Forelimb muscle (tissue), 1 donor: Measurements from ENCODE around the gene IL25. TPM values are rescaled to one million over a fixed set of nuclear protein-coding genes. Genes with fewer than 3 reads are reported as not detected.
"Not testable (repeated sequence)": the region's sequence is repeated elsewhere in the genome, so short reads cannot be mapped to it uniquely, and the experiment has no call there.

Experiments used
- DNase-seq: peaks from one replicate; pipeline ENCODE4 v3.0.0-alpha.2; 2013; ENCODE audit warnings: low read depth
- polyA plus RNA-seq: library from polyadenylated mRNA; unstranded; fragments of 120-200 nt; gene quantifications from one replicate; pipeline ENCODE4 v1.2.1, GENCODE V29; 2013; ENCODE audit not compliant: insufficient read length

IL25 gene
- not detected for polyA plus RNA-seq

DNA sequence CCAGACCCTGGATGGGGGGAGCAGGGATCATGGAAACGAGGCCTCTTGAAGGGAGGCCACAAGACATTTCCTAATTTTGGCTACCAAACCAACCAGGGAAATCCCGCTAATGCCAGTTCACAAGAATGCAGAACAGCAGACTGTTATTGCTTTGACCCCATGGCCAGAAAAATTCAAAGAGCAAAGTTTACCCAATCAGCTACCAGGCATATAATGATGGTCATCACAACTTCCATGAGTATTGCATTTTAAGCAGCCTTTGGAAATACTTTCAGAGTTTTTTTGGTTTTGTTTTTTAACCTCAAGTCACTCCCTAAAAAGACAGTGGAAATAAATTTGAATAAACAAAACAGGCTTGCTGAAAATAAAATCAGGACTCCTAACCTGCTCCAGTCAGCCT is at the start of gene IL25:
TSS of gene IL25 (plus strand) at position 301 of the 400 bp plus-strand sequence.
- no peak for DNase-seq

DNA sequence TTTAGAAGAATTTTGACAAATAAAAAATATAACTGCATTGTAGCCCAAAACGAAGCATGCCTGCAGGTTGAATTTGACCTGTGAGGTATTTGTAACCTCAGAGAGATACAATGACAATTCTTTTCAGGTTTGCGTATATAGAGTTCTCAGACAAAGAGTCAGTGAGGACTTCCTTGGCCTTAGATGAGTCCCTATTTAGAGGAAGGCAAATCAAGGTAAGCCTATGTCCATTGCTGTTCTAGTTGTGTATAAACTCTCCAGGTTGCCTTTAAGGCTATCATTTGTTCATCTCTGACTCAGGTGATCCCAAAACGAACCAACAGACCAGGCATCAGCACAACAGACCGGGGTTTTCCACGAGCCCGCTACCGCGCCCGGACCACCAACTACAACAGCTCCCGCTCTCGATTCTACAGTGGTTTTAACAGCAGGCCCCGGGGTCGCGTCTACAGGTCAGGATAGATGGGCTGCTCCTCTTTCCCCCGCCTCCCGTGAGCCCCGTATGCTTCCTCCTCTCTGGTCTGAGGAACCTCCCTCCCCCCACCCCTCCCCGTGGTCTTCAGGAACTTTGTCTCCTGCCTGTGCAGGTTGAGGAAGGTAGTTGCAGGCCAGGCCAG is 48.7 kb upstream of the IL25 start:
- no peak for DNase-seq

DNA sequence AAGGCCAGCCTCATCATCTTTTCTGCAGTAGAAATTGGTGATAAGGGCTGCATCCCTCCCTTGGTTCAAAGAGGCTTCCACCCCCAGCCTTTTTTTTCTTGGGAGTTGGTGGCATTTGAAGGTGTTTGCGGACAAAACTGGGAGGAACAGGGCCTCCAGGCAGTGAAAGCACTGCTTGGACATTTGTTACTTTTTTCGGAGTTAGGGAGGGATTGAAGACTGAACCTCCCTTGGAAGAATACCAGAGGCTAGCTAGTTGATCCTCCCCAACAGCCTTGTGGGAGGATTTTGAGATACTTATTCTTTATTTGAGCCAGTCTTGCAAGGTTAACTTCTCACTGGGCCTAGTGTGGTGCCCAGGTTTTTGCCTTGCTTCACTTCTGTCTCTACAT is 48.2 kb upstream of the IL25 start:
- no peak for DNase-seq

DNA sequence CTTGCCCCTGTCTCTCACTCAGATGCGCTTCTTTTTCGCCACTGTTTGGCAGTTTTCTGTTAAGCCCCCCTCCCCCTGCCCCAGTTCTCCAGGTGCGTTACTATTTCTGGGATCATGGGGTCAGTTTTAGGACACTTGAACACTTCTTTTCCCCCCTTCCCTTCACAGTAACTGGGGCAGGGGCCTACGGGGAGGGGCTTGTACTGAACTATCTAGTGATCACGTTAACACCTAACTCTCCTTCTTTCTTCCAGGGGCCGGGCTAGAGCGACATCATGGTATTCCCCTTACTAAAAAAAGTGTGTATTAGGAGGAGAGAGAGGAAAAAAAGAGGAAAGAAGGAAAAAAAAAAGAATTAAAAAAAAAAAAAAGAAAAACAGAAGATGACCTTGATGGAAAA is 47.6 kb upstream of the IL25 start:
- DNase-seq = no peak

DNA sequence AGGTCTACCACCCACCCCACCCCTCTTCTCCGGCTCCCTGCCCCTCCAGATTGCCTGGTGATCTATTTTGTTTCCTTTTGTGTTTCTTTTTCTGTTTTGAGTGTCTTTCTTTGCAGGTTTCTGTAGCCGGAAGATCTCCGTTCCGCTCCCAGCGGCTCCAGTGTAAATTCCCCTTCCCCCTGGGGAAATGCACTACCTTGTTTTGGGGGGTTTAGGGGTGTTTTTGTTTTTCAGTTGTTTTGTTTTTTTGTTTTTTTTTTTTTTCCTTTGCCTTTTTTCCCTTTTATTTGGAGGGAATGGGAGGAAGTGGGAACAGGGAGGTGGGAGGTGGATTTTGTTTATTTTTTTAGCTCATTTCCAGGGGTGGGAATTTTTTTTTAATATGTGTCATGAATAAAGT is 46.9 kb upstream of the IL25 start:
- DNase-seq = not testable (repeated sequence)

DNA sequence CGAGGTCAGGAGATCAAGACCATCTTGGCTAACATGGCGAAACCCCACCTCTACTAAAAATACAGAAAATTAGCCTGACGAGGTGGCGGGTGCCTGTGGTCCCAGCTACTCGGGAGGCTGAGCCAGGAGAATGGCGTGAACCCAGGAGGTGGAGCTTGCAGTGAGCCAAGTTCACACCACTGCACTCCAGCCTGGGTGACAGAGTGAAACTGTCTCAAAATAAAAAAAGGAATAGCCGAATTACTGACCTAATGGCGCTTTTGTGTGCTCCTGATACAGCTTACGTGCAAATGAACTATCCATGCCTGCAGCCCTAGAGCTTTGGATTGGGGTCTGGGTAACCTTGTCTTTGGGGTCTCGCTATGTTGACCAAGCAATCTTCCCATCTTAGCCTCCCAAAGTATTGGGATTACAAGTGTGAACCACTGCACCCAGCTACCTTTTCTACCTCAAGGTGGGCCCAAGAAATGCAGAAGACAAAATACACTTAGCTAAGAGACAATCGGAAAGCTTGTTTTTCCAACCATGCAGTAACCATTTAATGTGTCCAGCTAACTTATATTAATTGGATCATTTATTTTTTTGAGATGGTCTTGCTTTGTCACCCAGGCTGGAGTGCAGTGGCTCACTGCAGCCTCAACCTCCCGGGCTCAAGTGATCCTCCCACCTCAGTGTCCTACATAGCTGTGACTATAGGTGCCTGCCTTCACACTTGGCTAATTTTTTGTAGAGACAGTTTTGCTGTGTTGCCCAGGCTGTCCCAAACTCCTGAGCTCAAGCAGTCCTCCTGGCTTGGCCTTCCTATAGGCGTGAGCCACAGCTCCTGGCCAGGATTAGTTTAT is 45.9 kb upstream of the IL25 start:
- DNase-seq = no peak

DNA sequence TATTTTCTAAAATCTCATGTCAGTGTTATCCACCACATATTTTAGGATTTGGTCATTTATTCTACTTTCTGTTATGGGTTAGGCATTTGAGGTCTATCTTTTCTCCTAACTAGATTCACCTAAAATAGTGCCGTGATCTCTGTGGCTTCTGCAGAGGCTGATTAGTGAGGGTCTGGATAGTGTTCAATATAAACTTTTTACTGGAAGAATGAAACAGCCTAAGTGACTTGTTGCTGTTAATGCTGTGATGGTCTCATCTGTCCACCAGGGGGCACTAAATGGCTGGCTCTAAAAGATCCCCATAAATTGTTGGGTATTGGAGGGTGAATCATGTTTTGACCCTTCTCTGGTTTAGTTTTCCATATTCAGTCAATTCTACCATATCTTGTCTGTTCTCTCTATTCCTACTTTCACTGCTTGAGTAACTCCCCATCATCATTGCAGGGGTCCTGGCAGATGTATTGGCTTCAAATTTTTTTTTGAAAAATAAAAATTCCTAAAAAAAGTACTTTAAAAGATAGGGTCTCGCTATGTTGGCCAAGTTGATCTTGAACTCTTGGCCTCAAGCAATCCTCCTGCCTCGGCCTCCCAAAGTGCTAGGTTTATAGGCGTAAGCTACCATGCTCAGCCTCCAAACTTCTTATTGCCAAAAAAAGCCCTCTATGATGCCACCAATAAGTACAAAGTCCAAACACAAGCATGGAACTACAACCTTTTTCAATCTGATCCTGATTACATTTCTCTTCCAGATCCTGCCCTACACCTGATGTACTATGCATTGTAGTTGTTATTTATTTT is 44.5 kb upstream of the IL25 start:
- peak; percentile 47 for DNase-seq

DNA sequence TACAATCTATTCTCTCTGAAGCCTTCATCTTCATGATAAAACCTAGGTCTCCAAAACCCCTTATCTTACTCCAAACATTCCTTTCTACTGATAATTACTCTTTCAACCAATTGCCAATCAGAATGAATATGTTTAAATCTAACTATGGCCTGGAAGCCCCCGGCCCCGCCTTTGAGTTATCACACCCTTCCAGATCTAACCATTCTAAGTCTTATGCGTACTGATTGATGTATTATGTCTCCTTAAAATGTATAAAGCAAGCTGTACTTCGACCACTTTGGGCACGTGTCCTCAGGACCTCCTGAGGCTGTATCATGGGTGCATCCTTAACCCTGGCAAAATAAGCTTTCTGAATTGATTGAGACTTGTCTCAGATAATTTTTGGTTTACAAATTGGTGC is 37.0 kb upstream of the IL25 start:
- DNase-seq = no peak

DNA sequence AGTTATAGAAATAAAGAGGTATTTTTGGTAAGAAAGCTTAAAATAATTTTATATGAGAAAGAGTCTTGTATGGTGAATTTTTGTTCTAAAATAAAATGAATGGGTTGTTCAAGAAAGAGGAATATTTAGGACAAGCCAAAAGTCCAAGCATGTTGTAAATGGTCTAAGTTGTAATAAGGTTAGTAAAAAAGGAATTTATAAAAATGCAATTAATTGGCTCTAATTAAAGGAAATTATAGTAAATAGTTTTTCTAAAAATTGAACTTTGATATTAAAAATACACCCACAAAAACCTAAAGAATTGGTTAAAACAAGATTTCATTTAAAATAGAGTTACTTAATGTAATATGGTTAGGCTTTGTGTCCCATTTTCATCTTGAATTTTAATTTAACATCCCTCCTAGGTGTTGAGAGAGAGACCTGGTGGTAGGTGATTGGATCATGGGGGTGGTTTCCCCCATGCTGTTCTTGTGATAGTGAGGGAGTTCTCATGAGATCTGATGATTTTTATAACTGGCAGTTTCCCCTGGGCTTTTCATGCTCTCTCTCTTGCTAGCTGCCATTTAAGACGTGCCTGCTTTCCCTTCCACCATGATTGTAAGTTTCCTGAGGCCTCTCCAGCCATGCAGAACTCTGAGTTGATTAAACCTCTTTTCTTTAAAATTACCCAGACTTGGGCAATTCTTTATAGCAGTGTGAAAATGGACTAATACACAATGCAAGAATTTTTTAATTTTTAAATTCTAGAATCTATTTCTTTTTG is 32.9 kb upstream of the IL25 start:
- DNase-seq = no peak

DNA sequence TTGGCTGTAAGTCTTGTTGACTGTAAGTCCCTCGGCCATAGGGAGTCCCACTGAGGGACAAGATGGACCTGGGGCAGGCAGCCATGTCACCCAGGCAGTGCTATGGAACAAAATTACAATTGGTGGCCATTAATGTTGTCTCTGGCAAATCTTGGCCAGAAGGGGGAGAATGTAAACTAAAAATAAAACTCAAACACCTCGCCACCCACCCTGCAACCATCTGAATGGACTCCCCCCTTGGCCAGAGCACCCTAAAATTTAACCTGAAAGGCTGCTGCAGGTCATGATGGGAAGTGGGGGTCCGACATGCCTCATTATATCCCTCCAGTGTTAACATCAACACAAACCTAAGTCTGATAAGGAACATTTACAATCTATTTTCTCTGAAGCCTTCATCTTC is 28.1 kb upstream of the IL25 start:
- DNase-seq = no peak

DNA sequence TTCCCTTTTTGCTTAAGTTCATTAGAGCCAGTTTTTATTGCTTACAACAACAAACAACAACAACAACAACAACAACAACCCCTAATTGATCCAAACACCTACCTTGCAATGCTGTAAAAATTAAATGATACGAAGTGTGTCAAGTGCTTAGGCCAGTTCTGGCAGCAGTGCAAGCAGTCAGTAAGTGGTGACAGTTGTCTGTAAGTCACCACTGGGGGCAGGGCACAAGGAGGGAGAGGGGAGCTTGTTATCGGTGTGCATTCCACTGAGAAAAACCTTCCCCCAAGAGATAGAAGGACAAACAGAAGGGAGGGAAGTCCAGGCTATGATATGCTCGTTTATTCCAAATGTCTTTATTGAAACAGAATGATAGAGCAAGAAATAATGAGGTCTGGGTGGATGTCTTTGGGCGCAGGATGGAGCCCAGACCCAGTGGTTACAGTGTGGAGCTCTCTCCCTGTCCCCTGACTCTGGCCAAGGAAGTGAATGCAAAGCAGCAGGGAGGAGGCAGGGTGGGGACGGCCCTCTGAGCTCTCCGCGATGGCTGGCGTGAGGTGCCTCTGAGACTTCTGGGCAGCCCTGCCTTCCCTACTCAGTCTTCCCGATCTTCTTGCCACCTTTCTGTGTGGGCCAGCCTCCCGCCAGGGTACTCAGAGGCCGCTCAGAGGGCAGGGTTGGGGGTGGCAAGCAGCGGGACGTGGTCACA is 26.5 kb upstream of the IL25 start:
- no peak for DNase-seq

DNA sequence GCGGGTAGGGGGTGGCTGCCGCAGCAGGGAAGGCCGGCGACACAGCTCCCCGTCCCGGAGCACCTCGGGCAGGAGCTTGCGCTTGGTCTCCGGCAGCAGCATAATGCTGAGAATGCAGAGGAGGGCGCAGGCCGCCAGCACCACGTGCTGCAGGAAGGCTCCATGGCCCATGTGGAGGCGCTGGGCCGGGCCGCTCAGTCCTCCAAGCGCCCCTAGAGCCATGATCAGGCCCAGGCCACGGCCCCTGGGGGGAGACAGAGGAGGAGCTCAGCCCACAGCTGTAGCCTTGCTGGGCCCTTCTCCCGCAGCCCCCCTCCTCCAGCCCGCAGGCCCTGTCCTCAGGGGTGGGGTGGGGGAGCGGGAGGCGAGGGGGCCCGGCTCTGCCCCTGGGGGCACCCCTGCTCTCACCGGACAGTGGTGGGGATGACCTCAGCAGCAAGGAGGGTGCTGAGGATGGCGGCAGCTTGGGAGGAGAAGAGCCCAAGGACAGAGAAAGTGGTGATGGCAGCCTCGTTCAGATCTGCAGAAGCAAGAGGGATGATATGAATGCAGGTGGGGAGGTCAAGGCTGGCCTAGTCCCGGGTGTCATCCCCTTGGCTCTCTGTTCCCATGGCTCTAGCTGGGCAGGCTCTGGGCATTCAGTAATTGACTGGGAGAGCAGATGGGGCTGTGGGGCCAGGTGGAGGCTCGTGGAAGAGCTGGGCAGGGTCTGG is 25.8 kb upstream of the IL25 start:
- no peak for DNase-seq

DNA sequence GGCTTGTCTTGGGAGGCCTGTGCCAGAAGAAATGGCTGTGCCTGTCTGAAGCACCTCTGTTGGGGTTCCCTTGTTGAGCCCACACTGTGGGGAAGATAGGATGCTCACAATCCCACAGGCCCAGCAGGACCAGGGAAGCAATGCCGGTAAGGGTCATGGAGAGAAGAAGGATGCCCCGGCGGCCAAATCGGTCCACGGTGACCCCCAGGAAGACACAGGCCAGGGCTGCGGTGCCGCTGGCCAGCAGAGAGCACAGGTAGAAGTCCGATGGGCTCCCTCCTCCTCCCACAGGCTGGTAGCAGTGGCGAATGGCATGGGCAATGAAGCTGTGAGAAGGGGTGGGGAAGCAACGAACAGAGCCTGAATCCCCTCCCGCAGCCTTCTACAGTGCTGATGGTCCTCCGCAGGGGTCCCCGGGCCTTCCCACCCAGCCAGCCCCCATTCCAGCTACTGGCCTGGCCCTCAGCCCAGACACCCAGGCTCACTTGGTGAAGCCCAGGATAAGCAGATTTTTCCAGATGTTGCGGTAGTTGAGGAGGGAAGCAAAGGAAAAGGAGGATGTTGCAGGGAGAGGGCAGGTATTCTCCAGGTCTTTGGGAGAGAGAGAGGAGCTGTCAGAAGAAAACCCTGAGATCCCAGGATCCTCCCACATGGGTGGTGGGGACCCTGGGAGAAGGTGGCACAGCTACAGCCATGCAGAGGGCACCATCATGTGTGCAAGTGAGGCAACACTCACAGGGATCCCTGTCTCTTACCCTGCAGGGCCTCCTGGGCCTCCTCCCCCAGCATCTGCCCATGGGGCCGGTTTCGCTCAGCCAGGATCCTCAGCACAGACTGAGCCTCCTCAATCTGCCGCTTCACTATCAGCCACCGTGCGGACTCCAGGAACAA is 25.0 kb upstream of the IL25 start:
- DNase-seq = no peak

DNA sequence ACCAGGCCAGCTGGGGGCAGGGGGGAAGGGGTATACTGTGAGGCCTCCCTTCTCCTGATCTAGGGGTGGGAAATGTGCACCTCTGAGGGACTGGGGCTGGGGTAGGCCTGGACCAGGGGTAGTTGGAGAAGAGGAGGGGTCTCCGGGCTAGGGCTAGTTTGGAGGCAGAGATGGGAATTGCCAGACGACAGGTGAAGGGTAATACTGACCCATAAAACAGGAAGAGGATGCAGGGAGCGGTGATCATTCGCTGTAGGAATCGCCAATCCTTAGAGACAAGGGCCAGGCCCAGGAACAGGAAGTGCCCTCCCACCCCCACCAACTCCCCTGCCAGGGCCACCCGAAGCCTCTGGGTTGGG is 24.3 kb upstream of the IL25 start:
- no peak for DNase-seq

DNA sequence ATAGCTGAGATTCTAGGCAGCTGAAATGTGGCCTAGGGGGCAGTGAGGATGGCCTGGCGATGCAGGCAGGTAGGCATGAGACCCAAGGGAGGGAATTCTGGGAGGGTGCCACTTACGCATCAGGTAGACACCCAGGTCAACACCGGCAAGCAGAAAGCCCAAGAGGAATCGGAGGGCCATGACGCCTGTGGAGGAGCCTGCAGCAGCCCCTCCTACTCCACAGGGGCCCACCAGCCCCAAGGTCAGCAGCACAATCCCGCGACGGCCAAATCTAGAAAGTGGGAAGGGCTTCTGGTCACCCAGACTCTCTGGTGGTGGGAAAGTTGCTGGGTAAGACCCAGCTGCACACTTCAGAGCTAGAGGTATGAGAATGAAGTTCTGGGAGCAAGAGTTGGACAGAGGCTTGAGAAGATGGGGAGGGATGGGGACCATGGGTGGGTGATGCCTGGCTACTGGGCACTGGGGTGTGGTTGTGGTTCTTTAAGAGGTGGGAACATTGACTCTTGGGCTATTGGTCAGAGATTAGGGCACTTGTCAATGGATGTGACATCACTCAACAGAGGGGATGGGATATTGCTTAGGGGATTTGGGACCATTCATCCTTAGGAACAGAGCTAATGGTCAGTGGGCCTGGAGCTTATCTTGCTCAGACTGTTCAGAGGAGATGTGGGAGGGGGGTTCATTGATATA is 23.3 kb upstream of the IL25 start:
- no peak for DNase-seq

DNA sequence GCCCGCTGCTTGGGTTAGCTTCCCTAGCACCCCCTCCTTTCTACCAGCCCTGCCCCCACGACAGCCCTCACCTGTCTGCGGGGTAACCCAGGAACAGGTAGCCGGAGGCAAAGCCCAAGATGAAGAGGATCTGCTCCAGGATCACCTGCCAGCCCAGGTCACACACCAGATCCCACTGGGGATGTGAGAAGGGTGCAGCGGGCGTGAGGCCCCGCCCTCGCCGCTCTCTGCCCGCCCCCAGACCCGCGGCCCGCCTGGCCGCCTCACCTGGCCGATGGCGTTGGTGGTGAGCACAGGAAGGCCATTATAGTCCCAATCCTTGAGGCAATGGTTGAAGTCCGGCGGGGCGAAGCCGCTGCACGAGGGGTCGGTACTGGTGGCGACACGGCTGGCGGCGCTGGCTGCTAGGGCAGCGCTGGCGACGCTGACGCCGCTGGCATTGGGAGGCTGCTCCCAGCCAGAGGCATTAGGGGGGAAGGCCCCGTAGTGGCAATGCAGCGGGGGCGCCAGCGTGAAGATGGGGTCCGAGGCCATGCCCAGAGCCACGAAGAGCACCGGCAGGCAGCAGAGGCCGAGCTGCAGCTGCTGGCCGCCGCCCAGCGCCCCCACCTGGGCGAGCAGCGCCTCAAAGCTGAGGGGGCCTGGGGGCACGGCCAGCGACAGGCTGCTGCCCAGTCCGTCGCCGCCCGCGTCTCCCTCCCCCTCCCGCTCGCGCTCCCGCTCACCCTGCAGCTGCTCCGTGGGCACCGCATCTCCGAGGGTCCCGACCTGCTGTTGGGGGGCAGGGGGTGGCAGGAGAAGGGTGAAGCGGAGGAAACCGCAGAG is 20.7 kb upstream of the IL25 start:
- DNase-seq = no peak

DNA sequence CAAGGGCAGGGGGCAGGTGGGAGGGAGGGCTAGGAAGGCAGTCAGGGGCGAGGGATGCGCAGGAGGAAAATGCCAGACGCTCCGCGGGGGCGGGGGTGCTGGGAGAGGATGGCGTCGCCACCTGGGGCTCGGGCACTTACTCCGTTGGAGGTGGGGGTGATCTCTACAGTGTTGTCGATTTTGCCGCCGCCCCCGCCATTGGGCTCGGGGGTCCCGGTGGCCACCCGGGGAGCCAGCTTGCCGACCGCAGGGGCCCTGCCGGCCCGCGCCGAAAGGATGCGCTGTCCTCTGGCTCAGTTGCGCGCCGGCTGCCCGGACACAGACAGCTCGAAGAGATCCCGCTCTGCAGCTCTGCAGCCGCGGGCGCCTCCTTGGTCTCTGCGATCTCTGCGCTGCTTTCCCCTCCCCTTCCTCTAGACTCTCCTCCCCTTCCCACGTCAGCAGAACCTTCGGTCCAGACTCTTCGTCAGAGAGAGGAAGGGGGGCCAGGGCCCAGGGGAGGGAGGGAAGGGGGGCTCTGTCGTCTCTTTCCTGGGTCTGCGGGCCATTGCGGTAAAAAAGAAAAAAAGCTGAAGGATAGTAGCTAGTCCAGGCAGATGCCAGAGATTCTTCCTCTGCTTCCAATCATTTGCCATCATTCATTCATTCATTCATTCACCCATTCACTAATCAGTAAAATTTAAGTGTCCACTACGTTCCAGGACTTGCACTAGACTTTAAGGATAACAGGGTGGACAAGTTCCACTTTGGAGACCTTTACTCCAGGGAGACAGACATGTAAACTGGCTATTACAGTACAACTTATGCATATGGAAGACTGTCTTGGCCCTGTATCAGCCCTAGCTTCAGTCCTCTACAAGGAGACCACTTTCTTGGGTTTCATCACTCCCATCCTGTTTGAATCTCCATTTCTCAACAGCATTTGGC is 19.8 kb upstream of the IL25 start, which contains the start of gene SLC22A17:
TSS of gene SLC22A17 (minus strand) at position 382 of the 927 bp plus-strand sequence.
- DNase-seq = peak; percentile 73
